GM12878 (cell line): ENCODE results near the gene PPP1R14D. TPM values are rescaled to one million over a fixed set of nuclear protein-coding genes. Genes with fewer than 3 reads are reported as not detected.

Experiments used
- E2F8 ChIP-seq: fragments of 450-650 bp; IDR thresholded peaks from 2 replicates; pipeline ENCODE4 v1.6.1; 2018; ENCODE audit warnings: mild to moderate bottlenecking, low read depth, moderate library complexity; ENCODE audit not compliant: partially characterized antibody
- NBN ChIP-seq: fragments of 450-650 bp; IDR thresholded peaks from 2 replicates; pipeline ENCODE4 v1.6.1; 2016
- POU2F2 ChIP-seq: IDR thresholded peaks from 3 replicates; pipeline ENCODE4 v1.6.1; 2011; ENCODE audit warnings: low read depth, mild to moderate bottlenecking, low read length, borderline replicate concordance
- PRDM15 ChIP-seq: fragments of 450-650 bp; formaldehyde crosslinking; IDR thresholded peaks from 2 replicates; pipeline ENCODE4 v1.4.0; 2020; ENCODE audit warnings: mild to moderate bottlenecking, moderate library complexity
- RBBP5 ChIP-seq: fragments of 200-600 bp; sonication (generic); conservative IDR thresholded peaks from 2 replicates; pipeline ENCODE4 v1.6.1; 2016
- SMC3 ChIP-seq: IDR thresholded peaks from 2 replicates; pipeline ENCODE4 v1.6.1; 2011; ENCODE audit warnings: low read length, improper control_type of control experiment, borderline replicate concordance
- TAF1 ChIP-seq: IDR thresholded peaks from 2 replicates; pipeline ENCODE4 v1.6.1; 2011; ENCODE audit warnings: mild to moderate bottlenecking, low read depth, low read length, borderline replicate concordance
- ZNF687 ChIP-seq: fragments of 450-650 bp; IDR thresholded peaks from 2 replicates; pipeline ENCODE4 v1.6.1; 2017; ENCODE audit warnings: mild to moderate bottlenecking, moderate library complexity
- polyA plus RNA-seq, 11 experiments: library from polyadenylated mRNA; depleted of rRNA in 4 of 11; unstranded in 6 of 11; stranded (reverse) in 5 of 11; fragments of >200 nt; fragmentation: Nextera tagmentation in 4 of 11; fragmentation: Illumina TruSeq in 1 of 11; extraction: Ambion mirVana in 4 of 11; extraction: Trizol in 1 of 11; gene quantifications; 1 replicate in 1 of 11; 2 replicates in 10 of 11; pipeline versions ENCODE4 v1.2.1 to v1.2.3, GENCODE V29; 2011 to 2016; ENCODE audit warnings: inconsistent platforms in 2 of 11, missing spikeins in 2 of 11, low read depth in 1 of 11
- total RNA-seq, 4 experiments: library from RNA; depleted of rRNA in 3 of 4; stranded (reverse); fragments of >200 nt in 3 of 4; fragmentation: Illumina TruSeq in 1 of 4; extraction: Trizol in 1 of 4; gene quantifications; 2 replicates each; pipeline versions ENCODE4 v1.2.1 to v1.2.3, GENCODE V29; 2013 to 2021

Gene PPP1R14D
- total and polyA plus RNA-seq, 10 of the 15 experiments (the other 5 are each of a cell fraction or from before 2014, with no cell fraction given) = 0.10 TPM; not detected in 9

GRCh38 chr15:40825661-40826422, 2.7 kb downstream of the PPP1R14D start (continued):
- TF ChIP-seq PRDM15 (CRISPR knock-in tag) (no peak), POU2F2 (no peak), NBN (no peak), RBBP5 (no peak), E2F8 (no peak), ZNF687 (no peak), TAF1 (no peak), SMC3 (no peak)
